Mesenchymal stem cell (in vitro differentiated cells and primary cell): ENCODE measurements around the gene DNAJB11.

Experiments
- DNase-seq: peaks from one replicate; pipeline ENCODE4 v3.0.0-alpha.2; 2013
- H2AFZ ChIP-seq: one replicate; pipeline ENCODE4 v1.6.1; 2013; ENCODE audit warnings: low read depth, mild to moderate bottlenecking, control low read depth, inconsistent platforms, low read length, moderate library complexity
- H2AK5ac ChIP-seq: 2 replicates; pipeline ENCODE4 v1.6.1; 2013; ENCODE audit warnings: low read length, moderate library complexity, mild to moderate bottlenecking, inconsistent platforms; ENCODE audit not compliant: severe bottlenecking
- H2BK120ac ChIP-seq: one replicate; pipeline ENCODE4 v1.6.1; 2013; ENCODE audit warnings: low read depth, mild to moderate bottlenecking, inconsistent platforms, low read length, moderate library complexity
- H2BK12ac ChIP-seq, 2 experiments: one replicate each; pipeline ENCODE4 v1.6.1; 2013; ENCODE audit warnings: inconsistent platforms in 2 of 2, low read length in 2 of 2, mild to moderate bottlenecking in 2 of 2, moderate library complexity in 2 of 2, control low read depth in 1 of 2
- H2BK15ac ChIP-seq: one replicate; pipeline ENCODE4 v1.6.1; 2013; ENCODE audit warnings: mild to moderate bottlenecking, low read depth, inconsistent platforms; ENCODE audit not compliant: poor library complexity, severe bottlenecking
- H2BK5ac ChIP-seq: 2 replicates; pipeline ENCODE4 v1.6.1; 2013; ENCODE audit warnings: low read depth, mild to moderate bottlenecking, low read length, control low read depth, inconsistent platforms; ENCODE audit not compliant: poor library complexity, severe bottlenecking
- H3K14ac ChIP-seq, 2 experiments: one replicate each; pipeline ENCODE4 v1.6.1; 2013; ENCODE audit warnings: inconsistent platforms in 2 of 2, low read length in 2 of 2, control low read depth in 1 of 2, mild to moderate bottlenecking in 1 of 2, moderate library complexity in 1 of 2
- H3K18ac ChIP-seq, 2 experiments: one replicate each; pipeline ENCODE4 v1.6.1; 2013; ENCODE audit warnings: inconsistent platforms in 2 of 2, low read length in 2 of 2, control low read depth in 1 of 2, low read depth in 1 of 2, mild to moderate bottlenecking in 1 of 2
- H3K23ac ChIP-seq, 2 experiments: one replicate each; pipeline ENCODE4 v1.6.1; 2013; ENCODE audit warnings: inconsistent platforms in 2 of 2, low read length in 2 of 2, mild to moderate bottlenecking in 2 of 2, moderate library complexity in 2 of 2, control low read depth in 1 of 2
- H3K27ac ChIP-seq: 2 replicates; pipeline ENCODE4 v1.5.1; 2013; ENCODE audit warnings: mild to moderate bottlenecking, moderate library complexity, low read length, control low read depth, inconsistent platforms; ENCODE audit not compliant: poor library complexity, severe bottlenecking
- H3K27me3 ChIP-seq, 2 experiments: 2 replicates each; pipeline versions ENCODE4 v1.6.1 to v1.7.0; 2013; ENCODE audit warnings: low read length in 2 of 2, mild to moderate bottlenecking in 2 of 2, moderate library complexity in 2 of 2, control low read depth in 1 of 2, inconsistent platforms in 1 of 2; ENCODE audit not compliant: control insufficient read depth in 1 of 2, insufficient read depth in 1 of 2
- H3K36me3 ChIP-seq, 2 experiments: 2 replicates each; pipeline versions ENCODE4 v1.6.1 to v1.7.0; 2013; ENCODE audit warnings: low read length in 2 of 2, control low read depth in 1 of 2, inconsistent platforms in 1 of 2, low read depth in 1 of 2, mild to moderate bottlenecking in 1 of 2; ENCODE audit not compliant: insufficient read depth in 2 of 2, control insufficient read depth in 1 of 2
- H3K4ac ChIP-seq, 2 experiments: one replicate each; pipeline ENCODE4 v1.6.1; 2013; ENCODE audit warnings: inconsistent platforms in 2 of 2, low read length in 2 of 2, mild to moderate bottlenecking in 2 of 2, moderate library complexity in 2 of 2, control low read depth in 1 of 2, low read depth in 1 of 2
- H3K4me1 ChIP-seq: 2 replicates; pipeline ENCODE4 v1.6.1; 2013; ENCODE audit warnings: low read depth, low read length, control low read depth; ENCODE audit not compliant: control insufficient read depth, insufficient read depth
- H3K4me2 ChIP-seq: 2 replicates; pipeline ENCODE4 v1.6.1; 2013; ENCODE audit warnings: low read length, mild to moderate bottlenecking, inconsistent platforms; ENCODE audit not compliant: poor library complexity, severe bottlenecking
- H3K4me3 ChIP-seq, 2 experiments: 2 replicates each; pipeline versions ENCODE4 v1.5.1 to v1.7.0; 2013; ENCODE audit warnings: low read length in 2 of 2, mild to moderate bottlenecking in 2 of 2, control low read depth in 1 of 2, low read depth in 1 of 2; ENCODE audit not compliant: insufficient read depth in 1 of 2
- H3K79me1 ChIP-seq: replicated peaks from 2 replicates; pipeline ENCODE4 v1.6.1; 2013; ENCODE audit warnings: mild to moderate bottlenecking, control low read depth, low read length, inconsistent platforms; ENCODE audit not compliant: poor library complexity, severe bottlenecking
- H3K9ac ChIP-seq: 2 replicates; pipeline ENCODE4 v1.7.0; 2013; ENCODE audit warnings: mild to moderate bottlenecking, low read length, moderate library complexity
- H3K9me3 ChIP-seq: 2 replicates; pipeline ENCODE4 v1.7.0; 2013; ENCODE audit warnings: mild to moderate bottlenecking, low read length; ENCODE audit not compliant: control insufficient read depth
- H4K8ac ChIP-seq: one replicate; pipeline ENCODE4 v1.6.1; 2013; ENCODE audit warnings: inconsistent platforms, mild to moderate bottlenecking, low read length, moderate library complexity
- H4K91ac ChIP-seq: one replicate; pipeline ENCODE4 v1.6.1; 2013; ENCODE audit warnings: mild to moderate bottlenecking, low read length, inconsistent platforms
- WGBS: methylation state at CpG from one replicate; pipeline ENCODE4 v1.1.7; 2013; ENCODE audit warnings: mixed read lengths; 5-methylcytosine and 5-hydroxymethylcytosine counted together

Gene DNAJB11

DNA sequence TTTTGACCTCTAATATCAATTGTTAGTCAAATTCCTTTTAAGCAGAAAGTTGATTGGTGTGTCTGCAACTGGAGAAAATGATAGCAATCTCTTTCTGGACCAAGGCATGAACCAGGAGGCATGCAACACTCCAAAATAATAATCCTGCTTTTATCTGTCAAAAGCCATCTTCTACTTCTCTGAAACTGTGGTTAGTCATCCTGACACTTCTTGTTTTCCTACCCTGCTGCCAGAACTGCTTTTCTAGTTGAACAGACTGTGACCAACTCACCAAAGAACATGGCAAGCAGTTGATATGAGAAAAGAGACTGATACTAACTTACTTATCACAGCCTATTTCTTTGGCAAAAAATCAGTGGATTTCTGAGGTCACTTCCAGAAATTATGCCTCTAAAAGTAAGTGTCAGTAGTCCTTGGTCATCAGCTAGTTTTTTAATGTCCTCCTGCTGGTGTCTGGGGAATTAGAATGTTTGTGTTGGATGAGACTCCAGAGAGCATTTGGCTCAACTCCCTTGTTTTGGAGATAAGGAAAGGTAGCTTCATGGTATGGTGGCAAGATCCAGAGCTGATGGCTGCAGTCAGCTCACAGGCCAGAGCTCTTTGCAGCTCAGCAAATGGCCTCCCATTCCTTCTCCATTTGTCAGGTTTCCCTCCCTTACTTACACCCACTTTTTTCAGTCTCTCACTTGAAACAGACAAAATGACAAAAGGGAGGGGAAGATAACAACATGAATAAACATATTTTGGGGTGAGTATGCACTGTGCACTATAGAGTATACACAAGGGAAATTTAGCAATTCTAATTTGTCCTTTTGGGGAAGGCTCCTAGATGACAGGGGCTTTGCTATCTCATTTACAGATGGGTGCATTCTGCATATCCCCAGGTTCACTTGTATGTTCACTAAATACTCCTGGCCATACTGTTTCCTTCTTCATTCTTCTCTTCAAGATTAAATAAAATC is 33.4 kb upstream of the DNAJB11 start:
- Histone ChIP-seq H4K91ac (no peak overlapping the region), H2BK120ac (no peak overlapping the region), H3K14ac (no peak overlapping the region), H3K4ac (no peak overlapping the region), H3K4me1 (peaks cover 5% of the 10 kb centered on the region), H2AK5ac (no peak overlapping the region), H2BK15ac (no peak overlapping the region), H4K8ac (no peak overlapping the region), H3K23ac (no peak overlapping the region), H3K36me3 (peaks cover 4 to 13% of the 10 kb centered on the region in 2 experiments), H2AFZ (no peak overlapping the region), H3K27me3 (no peaks in the 10 kb centered on the region), H2BK12ac (no peak overlapping the region), H3K79me1 (no peaks in the 10 kb centered on the region), H2BK5ac (no peak overlapping the region), H3K27ac (no peak overlapping the region), H3K4me2 (no peak overlapping the region), H3K18ac (no peak overlapping the region), H3K9ac (no peak overlapping the region), H3K9me3 (no peaks in the 10 kb centered on the region), H3K4me3 (no peak overlapping the region)
- peak; percentile 3 for DNase-seq

DNA sequence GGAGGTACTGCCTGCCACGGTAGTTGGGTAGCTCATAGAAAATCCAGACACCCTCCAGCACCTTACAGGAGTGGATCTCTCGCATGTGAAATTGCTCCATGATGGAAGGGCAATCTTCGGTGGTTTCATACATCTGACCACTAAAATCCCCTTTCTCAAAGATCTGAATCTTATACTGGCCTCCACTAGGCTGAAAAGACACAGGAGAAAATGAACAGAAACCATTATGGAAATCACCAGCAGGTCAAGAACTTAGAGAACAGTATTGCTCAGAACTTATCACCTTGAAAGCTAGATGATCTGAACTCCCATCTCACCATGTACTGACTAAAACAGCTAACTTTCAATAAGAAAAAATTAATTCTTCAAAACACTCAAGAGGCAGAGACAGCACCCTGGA is 31.7 kb upstream of the DNAJB11 start:
- WGBS, result over 99% methylated on average over 3 of the region's 3 CpGs
- no peak overlapping the region for H3K18ac ChIP-seq
- H2BK5ac ChIP-seq, result no peak overlapping the region
- no peak overlapping the region for H3K4me3 ChIP-seq
- H3K4me1 ChIP-seq, result no peaks in the 10 kb centered on the region
- H2BK15ac ChIP-seq, result no peak overlapping the region
- no peak overlapping the region for H3K4ac ChIP-seq
- H3K23ac ChIP-seq, result no peak overlapping the region
- H3K27me3 ChIP-seq, result no peaks in the 10 kb centered on the region
- no peaks in the 10 kb centered on the region for H3K79me1 ChIP-seq
- no peak overlapping the region for H3K14ac ChIP-seq
- DNase-seq, result no peak
- H3K4me2 ChIP-seq, result no peak overlapping the region
- no peak overlapping the region for H2BK12ac ChIP-seq
- no peak overlapping the region for H3K27ac ChIP-seq
- no peak overlapping the region for H2BK120ac ChIP-seq
- H3K9me3 ChIP-seq, result no peaks in the 10 kb centered on the region
- no peak overlapping the region for H3K9ac ChIP-seq
- no peak overlapping the region for H4K91ac ChIP-seq
- H3K36me3 ChIP-seq, result peaks cover 4 to 13% of the 10 kb centered on the region in 2 experiments
- no peak overlapping the region for H2AFZ ChIP-seq
- H4K8ac ChIP-seq, result no peak overlapping the region
- H2AK5ac ChIP-seq, result no peak overlapping the region

- Histone ChIP-seq H3K18ac (no peak overlapping the region), H2BK5ac (no peak overlapping the region), H3K79me1 (no peaks in the 10 kb centered on the region), H3K9ac (peak overlapping the region; percentile 19), H2AFZ (no peak overlapping the region), H3K4ac (no peak overlapping the region), H3K4me2 (peak overlapping the region; percentile 14), H4K8ac (no peak overlapping the region), H3K36me3 (peaks cover 4 to 13% of the 10 kb centered on the region in 2 experiments), H2BK120ac (no peak overlapping the region), H3K27me3 (no peaks in the 10 kb centered on the region), H3K4me1 (no peaks in the 10 kb centered on the region), H3K23ac (no peak overlapping the region), H3K9me3 (no peaks in the 10 kb centered on the region), H3K14ac (no peak overlapping the region), H3K4me3 (no peak overlapping the region), H4K91ac (no peak overlapping the region), H3K27ac (no peak overlapping the region), H2BK15ac (no peak overlapping the region), H2AK5ac (no peak overlapping the region), H2BK12ac (no peak overlapping the region)
- DNase-seq, result peak; percentile 78
- WGBS, result 16% methylated on average over 8 of the region's 8 CpGs
Observed at GRCh38 chr3:186540221-186540834, 30.2 kb upstream of the DNAJB11 start.

DNA sequence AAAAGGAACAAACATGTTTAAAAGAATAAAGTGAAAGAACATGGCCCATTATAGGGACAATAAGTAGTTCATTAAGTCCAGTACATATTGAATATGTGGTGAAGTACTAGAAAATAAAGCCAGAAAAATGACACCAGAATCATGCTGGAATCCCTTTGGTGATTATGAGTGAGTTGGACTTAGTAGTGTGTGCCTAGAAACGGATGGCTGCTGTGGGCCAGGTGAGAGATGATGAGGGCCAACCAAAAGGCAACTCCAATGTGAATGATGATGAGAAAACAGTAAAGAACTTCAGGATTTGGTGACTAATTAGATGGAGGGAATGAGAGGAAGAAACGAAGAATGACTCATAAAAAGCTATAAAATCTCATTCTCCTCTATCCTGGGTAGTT is 29.7 kb upstream of the DNAJB11 start:
- Histone ChIP-seq H3K79me1 (no peaks in the 10 kb centered on the region), H3K9ac (no peak overlapping the region), H3K9me3 (no peaks in the 10 kb centered on the region), H2AFZ (no peak overlapping the region), H3K36me3 (peaks cover 4 to 13% of the 10 kb centered on the region in 2 experiments), H3K27ac (no peak overlapping the region), H2BK15ac (no peak overlapping the region), H4K91ac (no peak overlapping the region), H3K4ac (no peak overlapping the region), H3K27me3 (no peaks in the 10 kb centered on the region), H3K23ac (no peak overlapping the region), H3K18ac (no peak overlapping the region), H3K4me1 (no peaks in the 10 kb centered on the region), H3K4me3 (no peak overlapping the region), H2AK5ac (no peak overlapping the region), H4K8ac (no peak overlapping the region), H2BK5ac (no peak overlapping the region), H3K14ac (no peak overlapping the region), H2BK120ac (no peak overlapping the region), H2BK12ac (no peak overlapping the region), H3K4me2 (no peak overlapping the region)
- WGBS, result 4% methylated on average over 1 of the region's 2 CpGs
- peak; percentile 24 for DNase-seq
